HepG2 (cell line): ENCODE data around the gene WDR41. TPM values are rescaled to one million over a fixed set of nuclear protein-coding genes. Genes with fewer than 3 reads are reported as not detected.

Experiments used
- ETV5 ChIP-seq: IDR thresholded peaks from 2 replicates; pipeline ENCODE4 v1.6.1; 2018; ENCODE audit warnings: missing biosample characterization, missing genetic modification reagents, inconsistent platforms, borderline replicate concordance
- FOXM1 ChIP-seq: sonication (generic); formaldehyde crosslinking; IDR thresholded peaks from 2 replicates; pipeline ENCODE4 v1.5.0; 2020; ENCODE audit warnings: missing genetic modification reagents
- LCORL ChIP-seq, 2 experiments: fragments of 450-650 bp in 1 of 2; sonication (generic) in 1 of 2; formaldehyde crosslinking in 1 of 2; IDR thresholded peaks; 2 replicates each; pipeline versions ENCODE4 v1.5.0 to v1.6.1; 2017 to 2020; ENCODE audit warnings: antibody characterized with exemption in 1 of 2, missing genetic modification reagents in 1 of 2
- RBFOX2 ChIP-seq: fragments of 200-400 bp; formaldehyde crosslinking; IDR thresholded peaks from 2 replicates; pipeline ENCODE4 v1.6.1; 2017; ENCODE audit warnings: low read depth, mild to moderate bottlenecking, low read length
- RNF2 ChIP-seq: fragments of 450-650 bp; conservative IDR thresholded peaks from 2 replicates; pipeline ENCODE4 v1.6.1; 2016; ENCODE audit warnings: low read depth
- ZFP36L2 ChIP-seq: sonication (generic); formaldehyde crosslinking; IDR thresholded peaks from 2 replicates; pipeline ENCODE4 v1.4.0; 2020; ENCODE audit warnings: missing genetic modification reagents
- ZFP82 ChIP-seq: sonication (generic); formaldehyde crosslinking; IDR thresholded peaks from 2 replicates; pipeline ENCODE4 v1.5.1; 2020; ENCODE audit warnings: mild to moderate bottlenecking, missing genetic modification reagents, borderline replicate concordance
- ZNF101 ChIP-seq: sonication (generic); formaldehyde crosslinking; IDR thresholded peaks from 2 replicates; pipeline ENCODE4 v1.4.0; 2020; ENCODE audit warnings: mild to moderate bottlenecking, low read depth, missing genetic modification reagents, borderline replicate concordance
- ZNF138 ChIP-seq: sonication (generic); formaldehyde crosslinking; IDR thresholded peaks from 2 replicates; pipeline ENCODE4 v1.5.0; 2020; ENCODE audit warnings: mild to moderate bottlenecking, low read depth, missing genetic modification reagents
- ZNF619 ChIP-seq: sonication (generic); formaldehyde crosslinking; IDR thresholded peaks from 2 replicates; pipeline ENCODE4 v1.4.0; 2020; ENCODE audit warnings: mild to moderate bottlenecking, missing genetic modification reagents
- ZNF672 ChIP-seq: sonication (generic); formaldehyde crosslinking; IDR thresholded peaks from 2 replicates; pipeline ENCODE4 v1.8.1; 2022; ENCODE audit warnings: missing genetic modification reagents
- ZNF703 ChIP-seq: sonication (generic); formaldehyde crosslinking; IDR thresholded peaks from 2 replicates; pipeline ENCODE4 v1.5.1; 2020; ENCODE audit warnings: missing genetic modification reagents, mild to moderate bottlenecking, moderate library complexity, borderline replicate concordance
- ZSCAN9 ChIP-seq: IDR thresholded peaks from 2 replicates; pipeline ENCODE4 v1.6.1; 2016; ENCODE audit warnings: borderline replicate concordance
- polyA plus RNA-seq, 8 experiments: library from polyadenylated mRNA; depleted of rRNA in 3 of 8; stranded (reverse) in 7 of 8; unstranded in 1 of 8; fragments of >200 nt; fragmentation: Illumina TruSeq in 4 of 8; extraction: Trizol in 4 of 8; gene quantifications; 2 replicates each; pipeline versions ENCODE4 v1.2.1 to v1.2.3, GENCODE V29; 2011 to 2016; ENCODE audit warnings: low read depth in 4 of 8, missing spikeins in 1 of 8, mixed read lengths in 1 of 8; ENCODE audit not compliant: insufficient read depth in 1 of 8
- total RNA-seq, 5 experiments: library from RNA; depleted of rRNA; stranded (reverse); fragments of >200 nt; fragmentation: Illumina TruSeq; extraction: Trizol; gene quantifications; 2 replicates each; pipeline ENCODE4 v1.2.3, GENCODE V29; 2016; ENCODE audit warnings: low read depth in 1 of 5
- TF ChIP-seq, protein P1 (sequence below): sonication (generic); formaldehyde crosslinking; conservative IDR thresholded peaks from 2 replicates; pipeline ENCODE4 v1.4.0; 2020; ENCODE audit warnings: missing genetic modification reagents
- TF ChIP-seq, protein P2 (sequence below), 2 experiments: sonication (generic) in 1 of 2; formaldehyde crosslinking in 1 of 2; IDR thresholded peaks; 2 replicates each; pipeline versions ENCODE4 v1.5.1 to v1.6.1; 2011 to 2020; ENCODE audit warnings: borderline replicate concordance in 1 of 2, low read depth in 1 of 2, low read length in 1 of 2, mild to moderate bottlenecking in 1 of 2, missing genetic modification reagents in 1 of 2, moderate library complexity in 1 of 2
- TF ChIP-seq, protein P3 (sequence below): sonication (generic); formaldehyde crosslinking; IDR thresholded peaks from 2 replicates; pipeline ENCODE4 v1.8.0; 2022; ENCODE audit warnings: missing genetic modification reagents, mild to moderate bottlenecking, inconsistent platforms, borderline replicate concordance
- TF ChIP-seq, protein P4 (sequence below): sonication (generic); formaldehyde crosslinking; IDR thresholded peaks from 2 replicates; pipeline ENCODE4 v1.4.0; 2020; ENCODE audit warnings: mild to moderate bottlenecking, missing genetic modification reagents
- TF ChIP-seq, protein P5 (sequence below): sonication (generic); formaldehyde crosslinking; IDR thresholded peaks from 2 replicates; pipeline ENCODE4 v1.5.1; 2020; ENCODE audit warnings: mild to moderate bottlenecking, moderate library complexity, missing genetic modification reagents

Gene WDR41
- total and polyA plus RNA-seq, 2 of the 13 experiments (the other 11 are each of a cell fraction or from before 2014, with no cell fraction given): 18.9 to 39.3 TPM

DNA sequence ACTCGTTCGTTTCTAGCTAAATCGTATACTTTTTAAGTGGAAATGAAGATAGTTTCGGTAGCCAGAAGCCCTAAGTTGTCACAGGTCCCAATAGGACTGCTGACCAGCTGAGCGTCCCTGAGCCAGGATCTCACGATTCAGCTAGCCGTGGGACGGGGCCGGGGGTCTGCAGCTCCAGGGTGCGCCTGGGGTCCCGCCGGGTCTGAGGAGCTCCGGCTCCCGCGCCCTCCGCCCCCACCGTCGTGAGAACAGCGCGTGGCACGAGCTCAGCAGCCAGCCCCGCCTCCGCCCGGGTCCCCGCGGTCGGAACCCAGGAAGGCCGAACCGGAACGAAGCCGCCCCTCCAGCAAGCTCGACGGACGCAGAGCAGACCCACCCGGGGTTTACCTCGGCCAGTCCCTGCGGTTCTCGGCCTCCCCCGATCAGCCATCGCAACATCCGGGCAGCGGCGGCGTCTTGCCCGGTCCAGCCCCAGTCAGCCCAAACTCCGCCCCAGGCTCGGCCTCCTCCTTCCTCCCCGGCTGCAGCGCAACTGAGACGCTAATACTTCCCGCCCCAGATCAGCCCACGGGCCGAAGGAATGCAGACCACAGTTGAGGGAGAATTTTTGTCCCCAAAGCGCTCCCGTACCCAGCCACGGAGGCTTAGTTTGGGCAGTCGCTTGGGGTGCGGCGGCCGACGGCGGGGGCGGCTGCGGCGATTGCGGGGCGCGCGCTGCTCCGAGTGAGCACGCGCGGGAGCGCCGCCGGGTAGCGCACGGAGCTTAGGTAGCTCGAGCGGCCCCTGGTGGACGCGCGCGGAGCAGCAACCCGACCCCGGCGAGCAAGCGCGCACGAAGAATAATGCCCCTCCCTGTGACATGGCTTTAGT, at the start of gene WDR41 (continued):
- TF ChIP-seq LCORL (IDR thresholded peaks at IDR 0.05): peak; percentile 8; the same call in 1 of the 2 replicates
- peak; percentile 90 for TF ChIP-seq LCORL (CRISPR knock-in tag; IDR thresholded peaks at IDR 0.05)
- no peak; the same call in 1 of the 2 replicates for TF ChIP-seq ZNF703 (CRISPR knock-in tag)
- TF ChIP-seq FOXM1 (CRISPR knock-in tag): no peak
- no peak for TF ChIP-seq ZNF672 (CRISPR knock-in tag)
- TF ChIP-seq, protein P1, sequence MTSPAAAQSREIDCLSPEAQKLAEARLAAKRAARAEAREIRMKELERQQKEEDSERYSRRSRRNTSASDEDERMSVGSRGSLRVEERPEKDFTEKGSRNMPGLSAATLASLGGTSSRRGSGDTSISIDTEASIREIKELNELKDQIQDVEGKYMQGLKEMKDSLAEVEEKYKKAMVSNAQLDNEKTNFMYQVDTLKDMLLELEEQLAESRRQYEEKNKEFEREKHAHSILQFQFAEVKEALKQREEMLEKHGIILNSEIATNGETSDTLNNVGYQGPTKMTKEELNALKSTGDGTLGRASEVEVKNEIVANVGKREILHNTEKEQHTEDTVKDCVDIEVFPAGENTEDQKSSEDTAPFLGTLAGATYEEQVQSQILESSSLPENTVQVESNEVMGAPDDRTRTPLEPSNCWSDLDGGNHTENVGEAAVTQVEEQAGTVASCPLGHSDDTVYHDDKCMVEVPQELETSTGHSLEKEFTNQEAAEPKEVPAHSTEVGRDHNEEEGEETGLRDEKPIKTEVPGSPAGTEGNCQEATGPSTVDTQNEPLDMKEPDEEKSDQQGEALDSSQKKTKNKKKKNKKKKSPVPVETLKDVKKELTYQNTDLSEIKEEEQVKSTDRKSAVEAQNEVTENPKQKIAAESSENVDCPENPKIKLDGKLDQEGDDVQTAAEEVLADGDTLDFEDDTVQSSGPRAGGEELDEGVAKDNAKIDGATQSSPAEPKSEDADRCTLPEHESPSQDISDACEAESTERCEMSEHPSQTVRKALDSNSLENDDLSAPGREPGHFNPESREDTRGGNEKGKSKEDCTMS (CRISPR knock-in tag): no peak
- TF ChIP-seq ZNF138: no peak
- TF ChIP-seq, protein P2, sequence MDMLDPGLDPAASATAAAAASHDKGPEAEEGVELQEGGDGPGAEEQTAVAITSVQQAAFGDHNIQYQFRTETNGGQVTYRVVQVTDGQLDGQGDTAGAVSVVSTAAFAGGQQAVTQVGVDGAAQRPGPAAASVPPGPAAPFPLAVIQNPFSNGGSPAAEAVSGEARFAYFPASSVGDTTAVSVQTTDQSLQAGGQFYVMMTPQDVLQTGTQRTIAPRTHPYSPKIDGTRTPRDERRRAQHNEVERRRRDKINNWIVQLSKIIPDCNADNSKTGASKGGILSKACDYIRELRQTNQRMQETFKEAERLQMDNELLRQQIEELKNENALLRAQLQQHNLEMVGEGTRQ (IDR thresholded peaks at IDR 0.05; ENCODE audit: low read depth, low read length): no peak
- TF ChIP-seq, protein P2 (CRISPR knock-in tag; IDR thresholded peaks at IDR 0.05; ENCODE audit: borderline replicate concordance): no peak; the same call in 1 of the 2 replicates
- TF ChIP-seq, protein P3, sequence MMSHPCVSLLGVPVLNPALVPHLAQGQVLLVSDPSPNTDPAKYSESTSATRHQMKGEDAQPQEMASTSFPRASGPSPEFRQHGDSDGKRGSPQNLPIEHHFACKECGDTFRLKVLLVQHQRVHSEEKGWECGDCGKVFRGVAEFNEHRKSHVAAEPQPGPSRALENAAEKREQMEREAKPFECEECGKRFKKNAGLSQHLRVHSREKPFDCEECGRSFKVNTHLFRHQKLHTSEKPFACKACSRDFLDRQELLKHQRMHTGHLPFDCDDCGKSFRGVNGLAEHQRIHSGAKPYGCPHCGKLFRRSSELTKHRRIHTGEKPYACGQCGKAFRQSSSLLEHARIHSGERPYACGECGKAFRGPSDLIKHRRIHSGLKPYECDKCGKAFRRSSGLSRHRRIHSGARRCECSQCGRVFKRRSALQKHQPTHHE (CRISPR knock-in tag): 0 out of 2 replicates have a peak, but pooled peaks have one; percentile 63
- peak; percentile 92; the same call in 1 of the 2 replicates for TF ChIP-seq ZFP82 (CRISPR knock-in tag)
- TF ChIP-seq, protein P4, sequence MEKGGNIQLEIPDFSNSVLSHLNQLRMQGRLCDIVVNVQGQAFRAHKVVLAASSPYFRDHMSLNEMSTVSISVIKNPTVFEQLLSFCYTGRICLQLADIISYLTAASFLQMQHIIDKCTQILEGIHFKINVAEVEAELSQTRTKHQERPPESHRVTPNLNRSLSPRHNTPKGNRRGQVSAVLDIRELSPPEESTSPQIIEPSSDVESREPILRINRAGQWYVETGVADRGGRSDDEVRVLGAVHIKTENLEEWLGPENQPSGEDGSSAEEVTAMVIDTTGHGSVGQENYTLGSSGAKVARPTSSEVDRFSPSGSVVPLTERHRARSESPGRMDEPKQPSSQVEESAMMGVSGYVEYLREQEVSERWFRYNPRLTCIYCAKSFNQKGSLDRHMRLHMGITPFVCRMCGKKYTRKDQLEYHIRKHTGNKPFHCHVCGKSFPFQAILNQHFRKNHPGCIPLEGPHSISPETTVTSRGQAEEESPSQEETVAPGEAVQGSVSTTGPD: no peak
- peak; percentile 80; the same call in 1 of the 2 replicates for TF ChIP-seq ZNF619 (CRISPR knock-in tag)
- no peak for TF ChIP-seq ZFP36L2 (CRISPR knock-in tag)
- TF ChIP-seq ZSCAN9 (CRISPR knock-in tag): peak; percentile 42; the same call in 1 of the 2 replicates
- TF ChIP-seq RNF2: peak; percentile 76
- peak; percentile 69 for TF ChIP-seq ETV5
- TF ChIP-seq RBFOX2: peak; percentile 86
- no peak for TF ChIP-seq ZNF101 (CRISPR knock-in tag)
- TF ChIP-seq, protein P5, sequence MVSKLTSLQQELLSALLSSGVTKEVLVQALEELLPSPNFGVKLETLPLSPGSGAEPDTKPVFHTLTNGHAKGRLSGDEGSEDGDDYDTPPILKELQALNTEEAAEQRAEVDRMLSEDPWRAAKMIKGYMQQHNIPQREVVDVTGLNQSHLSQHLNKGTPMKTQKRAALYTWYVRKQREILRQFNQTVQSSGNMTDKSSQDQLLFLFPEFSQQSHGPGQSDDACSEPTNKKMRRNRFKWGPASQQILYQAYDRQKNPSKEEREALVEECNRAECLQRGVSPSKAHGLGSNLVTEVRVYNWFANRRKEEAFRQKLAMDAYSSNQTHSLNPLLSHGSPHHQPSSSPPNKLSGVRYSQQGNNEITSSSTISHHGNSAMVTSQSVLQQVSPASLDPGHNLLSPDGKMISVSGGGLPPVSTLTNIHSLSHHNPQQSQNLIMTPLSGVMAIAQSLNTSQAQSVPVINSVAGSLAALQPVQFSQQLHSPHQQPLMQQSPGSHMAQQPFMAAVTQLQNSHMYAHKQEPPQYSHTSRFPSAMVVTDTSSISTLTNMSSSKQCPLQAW (CRISPR knock-in tag): no peak
